Activated CD8-positive, alpha-beta memory T cell treated with anti-CD3 and anti-CD28 coated beads, Interleukin-2, amount 50 U/mL, for 4 hours (primary cell): Measurements from ENCODE around the gene HPN.

ENCODE experiments used
- DNase-seq: peaks from one replicate; pipeline ENCODE4 v3.0.0-alpha.2; 2020

The HPN gene

DNA sequence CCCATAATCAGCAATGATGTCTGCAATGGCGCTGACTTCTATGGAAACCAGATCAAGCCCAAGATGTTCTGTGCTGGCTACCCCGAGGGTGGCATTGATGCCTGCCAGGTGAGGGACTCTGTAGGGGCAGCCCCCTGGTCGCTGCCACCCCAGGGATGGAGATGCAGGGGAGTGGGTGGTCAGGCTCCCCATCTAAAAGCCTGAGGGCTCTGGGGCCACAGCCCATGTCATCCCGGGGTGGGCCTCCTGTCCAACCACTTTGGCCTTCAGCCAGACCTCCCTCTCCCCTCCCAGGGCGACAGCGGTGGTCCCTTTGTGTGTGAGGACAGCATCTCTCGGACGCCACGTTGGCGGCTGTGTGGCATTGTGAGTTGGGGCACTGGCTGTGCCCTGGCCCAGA lies 24.1 kb downstream of the HPN start:
- DNase-seq: no peak

DNA sequence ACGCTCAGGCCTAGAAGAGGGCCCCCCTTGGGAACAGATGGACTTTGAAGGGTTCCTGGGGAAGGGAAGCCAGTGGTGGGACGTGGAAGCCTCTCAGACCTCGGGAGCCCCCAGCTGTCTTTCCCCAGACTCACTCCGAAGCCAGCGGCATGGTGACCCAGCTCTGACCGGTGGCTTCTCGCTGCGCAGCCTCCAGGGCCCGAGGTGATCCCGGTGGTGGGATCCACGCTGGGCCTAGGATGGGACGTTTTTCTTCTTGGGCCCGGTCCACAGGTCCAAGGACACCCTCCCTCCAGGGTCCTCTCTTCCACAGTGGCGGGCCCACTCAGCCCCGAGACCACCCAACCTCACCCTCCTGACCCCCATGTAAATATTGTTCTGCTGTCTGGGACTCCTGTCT lies 24.6 kb downstream of the HPN start:
- DNase-seq: no peak

DNA sequence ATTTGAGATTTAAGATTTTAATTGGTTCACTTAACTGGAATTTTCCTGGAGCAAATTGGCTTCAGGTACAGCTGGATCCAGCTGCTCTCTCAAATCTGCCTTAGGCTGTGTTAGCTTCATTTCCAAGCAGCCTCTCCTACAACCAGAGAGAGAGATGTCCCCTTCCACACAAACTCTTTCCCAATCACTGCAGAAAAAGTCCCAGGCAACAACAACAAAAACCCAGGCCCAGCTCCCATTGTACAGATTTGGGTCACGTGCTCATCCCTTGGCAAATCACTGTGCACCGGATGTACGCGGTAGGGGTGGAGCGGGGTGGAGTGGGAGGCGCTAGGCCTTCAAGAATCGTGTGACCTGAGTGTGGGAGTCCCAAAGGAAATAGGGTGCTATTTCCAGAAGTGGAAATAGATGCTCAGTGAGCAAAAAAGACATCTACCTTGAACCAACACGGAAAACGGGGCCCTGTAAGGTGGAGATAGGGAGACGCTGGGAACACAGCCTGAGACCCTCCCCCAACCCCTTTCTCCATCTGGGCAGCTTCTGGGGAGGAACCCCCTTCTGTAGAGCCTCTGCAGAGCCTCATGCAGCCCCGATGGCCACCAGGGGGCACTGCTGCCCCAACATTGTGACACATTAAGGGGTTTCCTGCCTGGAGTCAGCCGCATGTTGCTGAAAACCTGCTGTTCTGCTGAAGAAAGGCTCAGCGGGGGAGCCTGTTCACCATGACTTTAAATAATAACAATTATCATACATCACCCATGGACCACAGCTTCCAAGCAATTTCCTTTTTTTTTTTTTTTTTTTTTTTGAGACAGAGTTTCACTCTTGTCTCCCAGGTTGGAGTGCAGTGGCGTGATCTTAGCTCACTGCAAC lies 25.4 kb downstream of the HPN start:
- DNase-seq: peak; percentile 93

DNA sequence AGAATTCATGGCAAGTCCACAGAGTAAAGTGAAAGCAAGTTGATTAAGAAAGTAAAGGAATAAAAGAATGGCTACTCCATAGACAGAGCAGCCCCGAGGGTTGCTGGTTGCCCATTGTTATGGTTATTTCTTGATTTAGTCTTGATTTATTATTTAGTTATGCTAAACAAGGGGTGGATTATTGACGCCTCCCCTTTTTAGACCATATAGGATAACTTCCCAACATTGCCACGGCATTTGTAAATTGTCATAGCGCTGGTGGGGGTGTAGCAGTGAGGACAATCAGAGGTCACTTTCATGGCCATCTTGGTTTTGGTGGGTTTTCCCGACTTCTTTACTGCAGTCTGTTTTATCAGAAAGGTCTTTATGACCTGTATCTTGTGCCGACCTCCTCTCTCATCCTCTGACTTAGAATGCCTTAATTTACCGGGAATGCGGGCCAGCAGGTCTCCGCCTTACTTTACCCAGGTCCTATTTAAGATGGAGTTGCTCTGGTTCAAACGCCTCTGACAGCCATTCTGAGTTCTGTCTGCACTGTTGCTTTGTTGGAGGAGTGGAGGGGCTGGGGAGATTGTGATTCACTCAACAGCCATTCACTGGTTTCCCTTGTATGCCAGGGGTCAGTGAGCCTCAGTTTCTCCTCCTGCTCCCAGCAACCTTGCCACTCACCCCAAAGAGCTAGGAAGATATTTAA lies 27.6 kb downstream of the HPN start:
- DNase-seq: no peak

DNA sequence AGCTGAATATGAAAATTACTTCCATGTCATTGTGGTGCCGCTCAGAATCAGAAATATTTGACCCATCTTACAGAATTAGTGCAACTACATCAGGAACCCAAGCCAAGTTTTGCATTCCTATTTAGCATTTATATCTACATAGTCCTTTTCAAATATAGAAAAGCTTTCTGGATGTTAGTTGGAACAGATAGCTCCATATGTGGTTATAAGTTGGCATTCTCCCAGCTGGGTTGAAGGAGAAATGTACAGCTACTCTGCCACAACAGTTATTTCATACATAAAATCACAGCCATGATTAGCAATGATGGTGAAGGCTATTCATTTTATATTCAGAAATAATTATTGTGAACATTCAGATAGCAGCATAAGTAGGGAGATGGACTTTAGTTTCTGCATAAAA lies 28.2 kb downstream of the HPN start:
- no peak for DNase-seq

DNA sequence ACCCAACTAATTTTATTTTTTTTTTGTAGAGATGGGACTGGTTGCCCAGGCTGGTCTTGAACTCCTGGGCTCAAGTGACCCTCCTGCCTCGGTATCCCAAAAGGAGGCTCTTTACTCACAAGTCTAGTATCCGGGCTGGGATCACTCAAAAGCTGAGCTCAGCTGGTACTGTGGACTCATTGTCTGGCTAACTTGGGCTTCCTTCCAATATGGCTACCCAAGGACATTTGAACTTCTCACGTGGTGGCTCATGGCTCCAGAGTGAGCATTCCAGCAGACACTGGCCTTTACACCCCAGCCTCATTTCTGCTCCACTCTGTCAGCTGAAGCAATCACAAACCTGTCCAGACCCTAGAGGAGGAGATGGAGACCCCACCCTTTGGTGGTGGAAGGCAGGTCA lies 28.9 kb downstream of the HPN start:
- DNase-seq: no peak

DNA sequence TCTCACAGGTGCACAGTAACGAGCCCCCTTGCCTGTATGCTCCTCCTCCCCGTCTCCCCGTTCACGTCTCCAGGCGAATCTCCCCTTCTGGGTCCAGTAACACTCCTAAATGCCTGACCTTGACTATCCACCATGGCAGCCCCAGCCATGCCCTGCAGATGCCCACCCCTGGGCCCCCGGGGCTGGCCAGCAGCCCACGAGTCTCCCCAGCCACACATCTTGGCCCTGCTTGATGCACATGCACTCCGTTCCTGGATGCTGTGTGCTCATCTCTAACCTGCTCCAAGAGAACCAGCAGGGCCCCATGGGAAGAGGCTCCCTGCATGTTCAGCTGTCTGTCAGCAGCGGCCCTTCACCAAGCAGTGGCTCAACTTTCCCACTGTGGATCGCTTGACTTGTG lies 32.0 kb downstream of the HPN start:
- DNase-seq: no peak

DNA sequence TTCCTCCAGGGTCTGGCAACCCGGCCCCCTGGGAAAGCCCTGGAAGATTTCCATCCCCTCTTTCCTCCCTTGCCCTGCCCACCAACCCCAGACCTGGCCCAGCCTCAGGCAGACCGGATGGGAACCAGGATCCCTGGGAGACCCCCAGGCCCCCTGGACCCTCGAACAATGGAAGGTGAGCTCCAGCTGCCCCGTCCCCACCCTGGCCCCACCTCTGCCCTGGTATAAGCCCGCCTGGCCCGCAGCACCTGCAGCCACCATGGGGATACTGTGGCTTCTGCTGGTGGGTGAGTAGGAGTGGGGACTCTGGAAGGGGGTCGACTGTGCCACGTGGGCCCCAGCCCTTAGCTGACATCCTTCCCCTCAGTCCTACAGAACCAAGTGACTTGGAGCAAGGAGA lies 32.4 kb downstream of the HPN start:
- DNase-seq: no peak

DNA sequence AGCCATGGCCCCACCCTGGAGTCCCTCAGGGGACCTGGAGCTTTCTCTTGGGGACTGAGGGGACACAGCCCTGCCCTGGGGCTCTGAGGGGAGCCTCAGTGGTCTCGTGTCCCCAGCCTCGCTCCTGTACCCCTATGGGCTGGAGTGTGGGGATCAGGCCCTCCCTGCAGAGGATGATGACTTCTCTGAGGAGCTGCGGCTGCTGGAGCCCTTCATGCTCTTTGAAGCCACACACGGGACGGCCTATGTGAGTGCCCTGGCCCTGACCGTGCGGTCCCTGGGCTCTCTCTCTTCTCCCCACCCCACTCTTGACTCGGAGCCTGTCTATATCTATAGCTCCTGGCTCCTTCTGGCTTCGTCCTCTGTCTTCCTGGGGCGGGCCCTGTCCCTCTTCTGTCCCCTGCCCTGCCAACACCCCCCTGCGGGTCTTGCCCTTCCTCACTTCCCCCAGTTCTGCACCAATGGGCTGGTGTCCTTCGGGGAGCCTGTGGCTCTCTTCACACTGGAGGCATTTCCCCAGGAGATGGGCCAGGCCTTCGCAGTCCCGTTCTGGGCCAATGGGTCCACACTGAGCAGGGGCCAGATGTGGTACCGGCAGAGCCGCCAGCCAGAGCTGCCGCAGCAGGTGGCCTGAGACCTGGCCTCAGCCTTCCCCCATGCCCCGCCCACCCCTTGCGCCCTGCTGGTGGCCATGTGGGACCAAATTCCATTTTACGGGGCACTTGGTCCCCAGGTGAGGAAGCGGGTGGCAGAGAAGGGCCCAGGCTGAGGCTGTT lies 33.1 kb downstream of the HPN start:
- no peak for DNase-seq

DNA sequence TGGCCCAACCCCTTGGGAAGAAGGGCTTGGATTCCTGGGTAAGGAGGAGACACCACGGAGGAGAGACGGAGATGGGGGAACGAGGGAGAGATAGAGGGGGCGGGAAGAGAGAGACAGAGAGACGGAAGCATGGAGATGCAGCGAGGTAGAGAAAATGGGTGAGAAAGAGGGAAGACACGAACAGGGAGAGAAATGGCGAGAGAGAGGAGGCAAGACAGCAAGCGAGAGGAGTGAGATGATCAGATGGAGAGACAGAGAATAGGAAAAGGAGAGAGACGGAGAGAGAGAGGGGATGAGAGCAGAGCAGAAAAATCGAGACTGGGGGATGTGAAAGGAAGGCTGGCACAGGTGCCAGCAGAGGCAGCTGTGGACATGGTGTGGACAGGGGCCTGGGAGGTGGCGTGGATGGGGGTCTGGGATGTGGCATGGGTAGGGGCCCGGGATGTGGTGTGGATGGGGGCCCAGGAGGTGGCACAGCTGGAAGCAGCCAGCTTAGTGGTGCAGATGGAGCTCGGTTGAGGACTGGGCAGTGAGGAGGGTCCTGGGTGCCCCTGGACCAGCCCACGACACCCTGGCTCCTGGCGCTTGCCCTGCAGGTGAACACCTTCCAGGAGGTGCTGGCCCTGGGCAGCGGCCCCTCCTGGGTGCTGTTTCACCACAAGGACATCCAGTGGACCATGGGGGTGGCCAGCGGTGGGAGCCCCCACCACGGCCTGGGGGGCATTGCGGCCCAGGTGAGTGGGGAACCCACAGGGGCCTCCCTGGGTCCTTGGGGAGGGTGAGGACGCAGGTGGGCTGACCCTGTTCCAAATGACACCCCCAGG lies 33.9 kb downstream of the HPN start:
- no peak for DNase-seq

DNA sequence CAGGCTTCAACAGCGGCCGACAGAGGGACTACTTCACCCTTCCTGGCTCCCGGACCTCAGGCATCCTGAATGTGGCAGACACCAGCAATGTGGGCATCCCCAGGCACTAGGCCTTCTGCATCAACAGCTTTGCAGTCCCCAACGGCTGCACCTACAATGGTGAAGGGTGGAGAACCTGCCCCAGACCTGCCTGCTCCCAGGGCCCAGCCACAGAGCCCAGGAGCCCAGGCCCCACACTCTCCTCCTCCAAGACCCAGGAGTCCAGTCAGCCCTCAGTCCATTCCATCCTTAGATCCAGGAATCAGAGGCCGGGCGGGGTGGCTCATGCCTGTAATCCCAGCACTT lies 34.5 kb downstream of the HPN start:
- no peak for DNase-seq

DNA sequence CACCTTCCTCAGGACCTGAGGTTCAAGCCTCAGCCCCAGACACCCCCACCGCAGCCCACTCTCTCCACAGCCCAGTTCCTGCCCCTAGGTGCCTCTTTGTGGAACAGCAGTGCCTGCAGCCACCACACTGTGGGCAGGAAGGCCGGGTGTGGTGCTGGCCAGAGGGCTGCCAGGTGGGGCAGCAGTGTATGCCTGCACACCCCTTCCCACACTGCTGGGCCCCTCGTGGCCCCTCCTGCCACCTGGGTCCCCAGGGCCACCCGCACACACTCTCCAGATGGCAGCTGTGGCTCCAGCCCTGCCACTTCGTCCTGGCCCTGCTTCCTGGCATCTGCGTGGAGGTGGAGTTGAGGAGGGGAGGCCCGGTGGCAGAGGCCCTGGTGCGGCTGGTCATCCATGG lies 35.1 kb downstream of the HPN start:
- DNase-seq: no peak

DNA sequence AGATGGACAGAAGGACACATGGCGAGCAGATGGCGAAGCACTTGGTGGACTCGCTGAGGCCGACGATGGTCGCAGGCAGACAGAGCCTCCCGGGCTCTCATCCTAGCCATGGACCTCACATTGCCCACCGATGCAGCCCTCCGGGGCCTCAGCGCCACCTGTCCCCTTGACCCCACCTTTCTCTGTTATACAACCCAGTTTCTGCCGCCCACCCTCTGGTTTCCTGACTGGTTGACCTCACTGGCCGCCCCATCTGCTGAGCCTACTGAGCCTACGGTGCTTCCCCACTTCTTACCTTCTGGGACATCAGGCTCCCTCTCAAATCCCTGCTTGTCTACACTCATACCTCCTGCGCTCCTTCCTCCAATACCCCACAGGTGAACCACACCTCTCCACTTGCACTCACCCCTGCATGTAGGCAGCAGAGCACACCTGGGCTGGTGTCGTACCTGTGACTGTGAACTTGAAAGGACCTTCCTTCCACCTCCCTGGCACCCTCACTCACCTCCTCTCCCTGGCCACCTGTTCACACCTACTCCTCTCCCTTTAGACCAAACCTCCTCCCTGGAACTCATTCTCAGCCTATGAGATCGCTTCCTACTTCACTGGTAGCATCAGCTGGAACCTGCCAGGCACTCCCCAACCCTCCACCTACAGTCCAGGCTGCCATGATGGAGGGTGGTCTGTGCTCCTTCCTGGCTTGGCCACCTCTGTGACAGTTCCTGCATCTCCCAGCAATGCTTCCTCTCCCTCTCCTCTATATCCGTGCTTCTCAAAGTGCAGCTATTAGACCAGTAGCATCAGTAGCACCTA lies 36.1 kb downstream of the HPN start:
- DNase-seq: no peak

DNA sequence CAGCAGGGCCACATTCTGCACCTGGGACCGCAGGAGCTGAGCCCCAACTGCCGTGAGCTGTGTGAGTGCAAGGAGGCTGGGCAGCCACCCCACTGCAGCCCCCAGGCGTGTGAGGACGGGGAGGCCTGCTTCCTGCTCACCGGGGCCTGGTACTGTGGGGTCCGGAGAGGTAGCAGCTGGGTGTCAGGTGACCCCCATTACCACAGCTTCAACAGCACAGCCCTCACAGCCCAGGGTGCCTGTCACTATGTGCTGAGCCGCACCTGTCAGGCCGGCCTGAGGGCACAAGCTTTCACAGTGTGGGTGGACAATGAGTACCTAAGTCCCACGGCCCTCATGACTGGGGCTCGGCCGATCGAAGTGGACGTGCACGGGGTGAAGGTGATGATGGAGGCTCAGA lies 38.3 kb downstream of the HPN start:
- no peak for DNase-seq

DNA sequence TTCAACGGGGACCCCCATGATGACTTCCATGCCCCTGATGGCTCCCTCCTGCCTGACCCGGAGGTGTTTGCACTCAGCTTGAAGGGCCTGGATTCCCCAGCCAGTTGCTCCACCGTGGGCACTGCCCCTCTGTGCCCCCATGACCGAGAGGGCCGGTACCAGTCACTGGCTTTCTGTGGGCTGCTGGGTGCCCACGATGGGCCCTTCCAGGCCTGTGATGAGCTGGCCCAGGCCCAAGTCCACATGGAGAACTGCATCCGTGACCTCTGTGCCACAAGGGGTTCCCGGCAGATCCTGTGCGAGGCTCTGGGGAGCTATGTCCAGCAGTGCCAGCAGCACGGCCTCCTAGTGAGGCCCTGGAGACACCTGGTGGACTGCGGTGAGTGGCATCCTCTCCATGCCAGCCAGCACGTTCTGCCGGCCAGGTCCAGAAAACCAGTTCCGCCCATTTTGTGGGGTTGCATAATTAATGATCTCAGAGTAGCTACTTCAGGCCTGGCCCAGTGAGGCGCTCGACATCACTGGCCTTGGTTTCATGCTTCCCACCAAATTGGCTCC lies 39.2 kb downstream of the HPN start:
- DNase-seq: no peak

DNA sequence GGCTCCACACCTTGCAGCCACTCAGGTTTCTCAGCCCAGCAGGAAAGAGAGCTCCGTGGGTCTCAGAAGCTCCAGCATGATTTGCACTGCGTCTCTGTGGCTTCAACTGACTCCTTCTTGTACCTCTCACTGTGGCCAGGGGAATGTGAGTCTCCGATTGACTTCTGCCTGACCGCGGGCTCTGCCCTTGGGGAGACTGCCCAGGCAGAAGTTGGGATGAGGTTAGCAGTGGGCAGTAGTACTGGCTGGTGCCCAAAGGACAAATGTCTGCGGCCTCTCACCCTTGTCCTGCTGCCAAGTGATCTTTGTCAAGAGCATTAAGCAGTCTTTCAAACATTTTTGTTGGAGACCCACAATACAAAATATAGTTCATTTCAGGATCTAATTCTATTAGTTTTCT lies 39.7 kb downstream of the HPN start:
- no peak for DNase-seq

DNA sequence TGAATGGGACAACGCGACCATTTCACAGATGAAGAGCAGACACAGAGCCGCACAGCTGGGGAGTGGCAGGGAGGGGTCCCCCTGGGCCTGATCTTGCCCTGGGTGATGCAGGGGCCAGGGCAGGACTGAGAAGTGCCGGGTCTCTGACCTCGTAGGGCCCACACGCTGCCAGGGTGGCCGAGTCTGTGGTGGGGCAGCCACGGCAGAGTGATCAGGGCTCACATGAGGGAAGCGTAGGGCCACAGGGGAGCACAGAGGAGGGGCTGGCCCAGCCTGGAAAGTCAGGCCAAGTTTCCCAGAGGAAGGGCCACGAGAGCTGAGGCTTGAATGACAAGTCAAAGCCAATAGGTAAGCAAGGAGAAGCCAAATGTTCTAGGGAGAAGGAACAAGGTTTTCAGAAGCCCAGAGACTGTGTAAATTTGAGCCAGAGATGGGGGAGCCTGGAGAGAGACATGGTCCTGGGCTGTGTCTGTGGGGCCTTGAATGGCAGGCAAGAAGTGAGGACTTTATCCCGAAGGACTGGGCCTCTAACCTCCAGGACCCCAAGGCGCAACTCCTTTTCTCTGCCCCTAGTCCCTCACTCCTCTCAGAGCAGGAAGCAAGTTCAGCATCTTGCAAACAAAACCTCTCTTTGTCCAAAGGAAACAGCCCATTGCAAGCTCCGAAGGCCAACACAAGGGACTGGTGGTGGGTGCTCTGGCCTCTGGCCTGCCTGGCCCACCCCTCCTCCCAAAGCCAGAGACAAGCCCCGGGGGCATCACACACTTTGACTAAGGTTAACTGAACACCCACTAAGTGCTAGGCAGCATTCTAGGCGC lies 42.4 kb downstream of the HPN start:
- DNase-seq: no peak

DNA sequence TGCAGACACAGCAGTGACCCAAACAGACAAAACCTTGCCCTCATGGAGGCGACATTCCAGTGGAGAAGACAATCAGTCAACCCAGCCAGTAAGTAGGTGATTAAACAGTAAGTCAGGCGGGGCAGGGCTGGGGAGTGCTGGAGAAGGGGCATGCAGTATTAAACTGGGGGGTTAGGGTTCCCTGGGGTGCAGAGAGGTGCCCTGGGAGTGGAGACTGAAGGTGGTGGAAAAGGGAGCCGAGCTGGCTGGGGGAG lies 42.9 kb downstream of the HPN start:
- DNase-seq: no peak

DNA sequence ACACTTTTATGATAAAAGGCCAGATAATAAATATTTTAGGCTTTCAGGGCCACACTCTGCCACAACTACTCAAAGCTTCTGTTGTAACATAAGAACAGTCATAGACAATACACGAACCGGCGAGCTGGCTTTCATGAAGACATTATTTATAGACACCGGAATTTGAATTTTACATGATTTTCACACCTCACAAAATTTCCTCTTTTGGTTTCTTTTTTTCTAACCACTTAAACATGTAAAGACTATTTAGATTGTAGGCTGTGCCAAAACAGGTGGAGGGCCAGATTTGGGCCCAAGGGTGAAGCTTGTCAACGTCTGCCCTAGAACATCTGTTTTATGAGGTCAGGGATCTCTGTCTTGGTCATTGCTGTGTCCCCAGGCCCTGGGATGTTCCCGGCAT lies 44.4 kb downstream of the HPN start:
- DNase-seq: no peak

DNA sequence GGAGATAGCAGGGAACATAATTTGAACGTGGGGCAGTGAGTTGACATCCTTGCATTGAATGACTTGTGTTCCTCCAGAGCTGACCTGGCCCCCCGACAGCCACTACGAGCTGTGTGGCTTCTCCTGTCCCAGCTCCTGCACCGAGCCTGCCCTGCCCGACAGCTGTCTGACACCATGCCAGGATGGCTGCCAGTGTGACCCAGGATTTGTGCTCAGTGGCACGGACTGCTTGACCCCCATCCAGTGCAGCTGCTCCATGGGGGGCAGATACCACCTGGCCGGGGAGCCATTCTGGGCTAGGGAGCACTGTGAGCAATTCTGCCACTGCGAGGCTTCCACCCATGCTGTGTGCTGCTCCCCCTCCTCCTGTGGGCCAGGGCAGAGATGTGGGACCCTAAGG lies 44.9 kb downstream of the HPN start:
- DNase-seq: no peak

DNA sequence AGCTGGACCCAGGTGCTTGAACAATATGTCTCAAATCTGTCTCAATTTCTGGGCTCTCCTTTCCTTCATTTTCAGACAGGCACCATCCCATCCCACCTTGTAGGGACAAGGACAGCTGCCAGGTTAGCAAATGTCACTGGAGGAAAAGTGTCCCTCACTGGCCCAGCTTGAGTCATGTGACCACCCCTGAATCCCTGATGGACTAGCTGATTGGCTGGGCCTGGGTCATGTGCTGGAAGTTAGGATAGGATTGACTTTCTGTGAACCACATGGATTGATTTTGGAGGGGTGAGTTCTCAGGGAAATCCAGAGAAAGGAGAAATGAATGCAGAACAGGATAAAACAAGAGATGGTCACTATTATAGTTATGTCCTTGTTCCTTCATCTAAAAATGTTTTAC lies 45.9 kb downstream of the HPN start:
- DNase-seq: no peak
